GM15510 (cell line): ENCODE data around the gene CDK14.

ENCODE experiments used
- POLR2A ChIP-seq: IDR thresholded peaks from 3 replicates; pipeline ENCODE4 v1.6.1; 2011; ENCODE audit warnings: borderline replicate concordance; ENCODE audit not compliant: insufficient read length; ENCODE audit errors: extremely low read depth

The CDK14 gene

DNA sequence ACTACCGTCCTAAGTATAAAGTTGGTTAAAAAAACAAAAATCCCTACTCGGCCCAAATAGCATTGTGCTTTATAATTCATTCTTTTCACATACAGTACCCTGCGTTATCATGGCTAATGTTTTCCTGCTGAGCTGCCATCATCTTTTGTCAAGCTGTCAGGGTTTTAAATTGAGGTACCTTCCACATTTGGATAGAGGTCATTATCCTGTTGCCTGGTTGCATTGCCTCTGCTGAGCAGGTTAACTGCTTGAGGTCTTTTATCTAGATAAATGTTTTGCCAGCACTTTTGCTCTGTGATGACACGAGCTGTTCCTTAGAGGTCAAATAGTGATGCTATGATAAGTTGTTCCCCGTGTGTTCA lies 573.7 kb downstream of the CDK14 start:
- no peak for TF ChIP-seq POLR2A

DNA sequence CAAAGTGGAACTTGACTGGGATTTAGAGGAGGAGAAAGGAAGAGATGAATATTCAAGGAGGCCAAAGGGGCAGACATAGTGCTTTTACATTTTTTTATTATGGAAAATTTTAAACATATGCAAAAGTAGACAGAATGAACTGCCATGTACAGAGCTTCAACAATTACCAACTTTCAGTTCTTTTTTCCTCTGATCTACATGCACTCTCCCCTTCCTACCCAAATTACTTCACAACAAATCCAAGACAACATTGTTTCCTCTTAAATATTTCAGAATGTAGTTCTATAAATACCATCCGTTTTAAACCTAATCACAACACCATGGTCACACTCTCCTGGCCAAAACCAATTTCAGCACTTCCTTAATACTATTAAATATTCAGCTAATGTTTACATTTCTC lies 584.6 kb downstream of the CDK14 start:
- no peak for TF ChIP-seq POLR2A

DNA sequence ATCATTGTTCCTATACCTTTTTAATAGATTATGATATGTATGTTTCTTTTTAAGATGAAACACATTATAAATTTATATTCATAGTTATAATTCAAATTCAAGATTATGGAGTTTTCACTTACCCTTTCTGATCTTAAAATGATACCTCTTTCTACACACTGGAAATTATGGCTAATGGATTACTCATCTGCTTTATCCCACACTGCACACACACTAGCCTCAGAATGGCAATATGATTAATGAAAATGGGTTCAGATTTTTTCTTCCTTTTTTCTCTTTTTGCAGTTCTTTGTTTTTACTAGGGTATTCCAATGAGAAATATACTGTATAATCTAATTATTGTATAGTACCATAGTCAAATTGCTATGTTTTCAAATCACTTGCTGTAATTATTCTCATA lies 585.8 kb downstream of the CDK14 start:
- no peak for TF ChIP-seq POLR2A

DNA sequence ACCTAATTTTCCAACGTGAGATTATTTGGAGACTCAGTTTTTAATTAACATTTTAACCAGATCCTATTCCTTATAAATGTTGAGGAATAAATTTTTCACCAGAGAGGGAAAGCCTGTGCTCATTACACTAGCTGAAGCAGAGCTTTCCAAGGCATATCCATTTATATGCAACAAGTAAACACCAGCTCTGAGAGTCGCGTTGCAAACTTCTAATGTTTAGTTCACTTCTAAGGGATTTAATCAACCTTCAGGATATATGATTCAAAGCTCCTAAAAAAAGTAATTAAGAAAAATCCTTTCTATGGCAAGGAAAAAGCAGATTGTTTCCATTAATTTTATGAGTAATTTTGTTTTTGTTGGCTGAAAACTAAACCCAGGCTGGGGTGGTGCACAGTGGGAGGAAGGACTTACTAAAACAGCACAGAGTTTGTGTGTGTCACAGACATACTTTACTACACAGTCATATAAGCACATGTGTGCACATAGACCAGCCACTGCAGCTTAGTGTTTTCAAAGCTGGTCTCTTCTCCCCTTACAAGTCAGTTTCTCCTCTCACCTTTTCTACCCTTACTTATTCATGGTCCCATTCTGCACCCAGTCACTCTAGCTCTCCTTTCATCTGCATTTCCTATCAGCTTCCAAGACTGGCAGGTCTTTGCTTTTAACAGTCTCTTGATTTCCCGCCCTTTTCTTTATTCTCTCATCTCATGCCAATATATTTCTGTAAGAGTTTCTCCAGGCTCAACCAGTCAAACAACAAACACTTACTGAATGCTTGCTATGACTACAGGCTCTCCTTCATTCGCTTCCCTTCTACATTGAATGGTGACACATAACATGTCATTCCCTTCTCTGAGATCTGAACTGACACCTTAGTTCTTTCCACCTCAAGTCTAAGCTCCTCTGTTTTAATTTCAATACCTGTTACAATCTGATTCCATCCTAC lies 587.0 kb downstream of the CDK14 start:
- TF ChIP-seq POLR2A = no peak

DNA sequence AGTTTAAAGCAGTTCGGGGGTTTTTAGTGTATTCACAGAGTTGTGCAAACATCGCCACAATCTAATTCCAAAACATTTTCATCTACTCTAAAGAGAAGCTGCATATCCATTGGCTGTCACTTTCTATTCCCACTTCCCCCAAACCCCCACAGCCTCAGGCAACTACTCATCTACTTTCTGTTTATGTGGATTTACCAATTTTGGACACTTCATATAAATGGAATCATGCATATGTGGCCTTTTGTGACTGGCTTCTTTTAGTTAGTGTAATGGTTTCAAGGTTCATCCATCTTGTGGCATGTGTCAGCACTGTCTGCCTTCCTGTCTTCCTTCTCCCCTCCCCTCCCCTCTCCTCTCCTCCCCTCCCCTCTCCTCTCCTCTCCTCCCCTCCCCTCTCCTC lies 589.6 kb downstream of the CDK14 start:
- no peak for TF ChIP-seq POLR2A

DNA sequence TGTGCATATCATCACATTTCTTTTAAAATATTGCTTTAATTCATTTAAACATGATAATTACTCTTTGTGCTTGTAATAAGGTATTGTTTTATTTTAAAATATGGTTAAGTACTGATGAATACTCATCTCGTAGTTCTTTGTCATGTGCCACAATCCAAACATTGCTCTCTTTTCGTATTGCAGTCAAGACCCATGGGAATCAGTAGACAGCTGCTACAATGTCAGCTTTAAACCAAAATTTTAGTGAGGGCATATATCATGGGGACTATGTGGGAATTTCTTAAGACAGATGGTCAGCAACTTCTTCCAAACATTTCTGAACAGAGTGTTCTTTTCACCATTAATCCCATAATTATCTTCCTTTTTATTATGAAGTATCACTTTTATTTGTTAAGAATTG lies 590.9 kb downstream of the CDK14 start:
- TF ChIP-seq POLR2A = no peak

DNA sequence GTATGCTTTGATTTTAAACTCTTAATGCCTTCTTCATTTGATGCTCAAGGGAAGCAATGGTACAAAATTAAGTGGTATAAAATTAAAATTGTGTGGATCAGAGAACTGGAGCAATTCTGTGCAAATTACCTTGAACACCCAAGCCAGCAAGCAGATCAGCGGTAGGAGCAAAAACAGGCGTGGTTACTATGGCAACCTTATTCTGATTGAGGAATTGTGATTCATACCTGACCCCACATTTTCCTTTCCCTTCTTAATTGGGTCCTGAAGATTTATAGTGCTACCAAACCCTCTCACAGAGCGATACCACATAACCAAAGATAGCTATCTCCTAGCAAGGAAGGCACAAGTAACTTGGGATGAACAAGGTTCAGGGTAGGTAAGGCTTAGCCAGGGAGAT lies 595.6 kb downstream of the CDK14 start:
- no peak for TF ChIP-seq POLR2A

DNA sequence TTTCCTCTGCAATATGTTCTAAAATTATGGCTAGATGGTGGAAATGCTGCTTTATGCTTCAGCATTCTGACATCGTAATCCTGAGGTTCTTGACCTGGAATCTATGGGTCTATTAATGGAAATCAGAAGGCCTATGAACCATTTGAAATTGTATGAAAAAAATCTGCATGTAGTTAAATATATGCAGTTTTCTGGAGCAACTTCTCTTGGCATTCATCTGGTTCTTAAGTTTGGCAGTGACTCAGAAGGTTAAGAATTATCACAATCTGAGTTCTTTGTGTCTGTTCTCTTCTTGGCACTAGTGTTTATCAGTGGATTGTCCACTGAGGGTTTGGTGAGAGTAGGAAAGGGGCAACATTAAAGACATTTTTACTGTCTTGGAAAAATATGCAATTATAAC lies 597.0 kb downstream of the CDK14 start:
- TF ChIP-seq POLR2A = no peak

DNA sequence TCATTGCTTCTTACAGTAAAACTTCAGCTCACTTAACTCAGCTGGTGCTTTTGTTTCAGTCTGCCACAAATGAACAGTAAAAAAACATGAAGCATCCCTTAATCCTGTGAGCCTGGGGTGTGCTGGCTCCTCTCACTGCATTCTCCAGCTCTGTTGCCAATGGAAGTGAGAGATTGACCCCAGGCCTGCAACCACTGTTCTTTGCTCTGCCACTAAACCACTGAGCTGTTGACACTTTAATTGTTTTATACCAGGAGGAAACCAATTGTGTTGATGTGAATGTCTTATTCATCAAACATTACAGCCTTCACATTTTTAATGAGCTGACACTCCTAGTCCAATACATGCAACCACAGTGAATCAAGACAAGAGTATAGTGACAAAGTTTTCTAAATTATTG lies 598.7 kb downstream of the CDK14 start:
- TF ChIP-seq POLR2A = no peak

DNA sequence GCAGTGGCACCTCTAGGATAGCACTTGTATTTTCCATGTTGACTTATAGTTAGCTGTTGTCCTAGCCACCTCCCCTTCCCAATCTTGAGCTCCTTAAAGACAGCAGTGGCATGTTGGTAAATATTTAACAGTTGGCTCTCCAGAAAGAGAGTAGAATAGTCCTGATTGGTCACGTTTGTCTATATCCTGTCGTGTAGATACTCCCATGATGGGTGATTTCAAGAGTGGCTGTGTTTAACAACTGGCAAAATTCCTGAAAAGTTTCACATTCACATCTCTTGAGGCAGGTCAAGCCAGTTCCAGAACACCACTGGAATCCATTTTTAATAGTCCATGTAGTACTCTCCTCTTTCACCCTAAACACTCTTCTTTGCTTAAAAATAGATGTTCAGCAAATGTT lies 599.9 kb downstream of the CDK14 start:
- no peak for TF ChIP-seq POLR2A

DNA sequence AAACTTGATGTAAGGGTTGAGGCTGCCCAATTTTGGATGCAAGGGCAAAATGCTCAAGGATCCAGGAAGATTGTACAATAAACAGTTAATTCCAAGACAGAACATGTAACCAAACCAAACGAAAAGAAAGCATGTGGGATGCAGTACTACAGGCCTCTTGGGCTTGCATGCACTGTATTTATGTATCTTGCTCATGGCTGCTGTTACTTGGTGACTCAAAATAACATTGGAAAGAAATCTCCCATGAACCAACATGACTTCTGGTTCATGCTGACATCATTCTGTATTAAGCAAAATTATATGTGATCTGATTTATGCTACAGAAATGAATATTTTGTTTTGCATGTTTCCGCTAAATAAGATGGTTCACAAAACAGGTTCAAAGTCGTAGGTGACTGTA lies 602.2 kb downstream of the CDK14 start:
- no peak for TF ChIP-seq POLR2A

DNA sequence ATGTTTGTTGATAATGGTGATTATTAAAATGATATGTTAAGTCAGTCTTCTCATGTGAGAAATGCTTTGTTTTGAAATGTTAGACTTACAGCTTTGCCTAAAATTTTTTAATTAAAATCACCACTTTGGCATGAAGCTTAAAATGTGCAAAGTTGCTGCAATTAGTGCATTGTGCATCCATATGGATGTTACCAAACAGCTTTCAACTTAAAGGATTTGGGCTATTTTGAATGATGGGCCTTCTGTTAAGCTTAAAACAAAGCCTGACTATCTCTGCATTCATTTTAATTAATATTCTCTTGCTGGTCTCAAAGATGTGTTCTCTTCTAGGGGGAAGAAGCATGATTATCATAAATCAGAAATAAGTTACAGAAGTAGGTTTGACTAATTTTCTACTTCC lies 603.5 kb downstream of the CDK14 start:
- no peak for TF ChIP-seq POLR2A

DNA sequence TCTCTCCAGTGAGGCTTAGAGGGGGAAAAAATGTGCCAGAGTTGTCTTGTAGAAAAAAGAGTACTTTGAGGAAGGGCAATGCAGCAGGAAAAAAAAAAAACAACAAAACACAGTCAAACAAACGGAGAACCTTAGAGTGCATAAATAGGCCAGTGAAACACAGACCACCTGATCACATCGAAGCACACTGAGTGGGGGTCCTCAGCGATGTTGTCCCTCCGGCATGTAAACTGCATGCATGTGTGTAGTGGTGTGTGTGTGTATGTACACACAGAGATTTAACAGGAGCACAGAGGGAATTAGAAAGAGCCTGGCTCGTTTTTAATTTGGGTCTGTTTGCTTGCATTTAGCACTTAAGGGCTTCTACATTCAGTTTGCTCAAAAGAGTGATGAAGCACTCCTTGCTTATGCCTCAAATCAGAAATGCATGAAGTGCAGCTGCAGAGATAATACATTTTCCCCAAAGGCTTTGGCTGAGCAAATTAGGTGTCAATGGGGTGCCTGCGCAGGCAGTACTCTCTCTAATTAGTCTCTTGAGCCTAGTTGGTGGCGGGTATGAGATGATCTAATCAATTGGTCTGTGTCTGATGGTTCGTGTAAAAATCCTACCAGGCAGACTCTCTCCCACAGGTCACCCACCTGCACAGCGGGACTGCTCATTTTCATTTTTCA lies 605.5 kb downstream of the CDK14 start:
- no peak for TF ChIP-seq POLR2A

DNA sequence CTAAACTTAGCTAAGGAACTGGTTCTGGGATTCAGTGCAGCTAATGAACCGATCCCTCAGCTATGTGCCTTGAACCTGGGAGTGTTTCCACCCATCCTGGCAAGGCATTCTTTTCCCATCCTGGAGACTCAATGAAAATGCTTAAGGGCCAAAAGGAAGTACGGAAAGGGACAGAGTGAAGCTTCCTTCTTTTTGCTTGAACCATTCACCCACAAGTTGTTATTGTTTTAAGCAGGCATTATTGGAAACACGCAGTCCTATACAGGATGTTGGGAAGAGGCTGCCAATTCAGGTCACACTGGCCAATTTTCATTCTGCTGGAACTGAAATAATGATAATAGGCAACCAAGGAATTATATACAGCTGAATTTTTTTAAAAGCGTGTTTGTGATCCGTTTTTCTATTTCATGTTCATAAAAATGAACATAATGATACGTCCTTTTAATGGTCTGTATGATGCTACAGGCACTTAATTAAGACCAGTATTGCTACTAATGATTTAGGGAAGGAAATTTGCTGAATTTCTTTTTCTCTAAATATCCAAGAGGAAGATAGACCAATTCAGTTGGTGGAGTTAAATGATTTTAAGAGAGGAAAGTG lies 610.3 kb downstream of the CDK14 start:
- no peak for TF ChIP-seq POLR2A

DNA sequence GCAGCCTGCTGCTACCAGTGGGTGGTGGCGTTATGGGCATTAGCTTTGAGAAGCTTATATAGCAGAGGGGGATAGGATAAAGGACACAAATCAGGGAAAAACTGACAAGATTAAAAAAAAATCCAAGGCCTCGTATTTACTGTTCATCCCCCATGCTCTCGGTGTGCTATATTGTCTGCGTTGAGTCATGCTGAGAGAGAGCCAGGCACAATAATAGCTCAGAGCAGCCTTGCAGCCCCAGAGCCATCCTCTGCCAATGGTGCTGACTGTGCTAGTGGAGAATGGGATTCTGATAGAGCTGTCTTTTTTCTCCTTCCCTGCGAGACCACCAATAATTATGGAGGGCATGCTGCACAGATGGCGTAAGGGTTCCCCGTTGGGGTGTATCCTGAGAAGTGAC lies 616.5 kb downstream of the CDK14 start:
- no peak for TF ChIP-seq POLR2A

DNA sequence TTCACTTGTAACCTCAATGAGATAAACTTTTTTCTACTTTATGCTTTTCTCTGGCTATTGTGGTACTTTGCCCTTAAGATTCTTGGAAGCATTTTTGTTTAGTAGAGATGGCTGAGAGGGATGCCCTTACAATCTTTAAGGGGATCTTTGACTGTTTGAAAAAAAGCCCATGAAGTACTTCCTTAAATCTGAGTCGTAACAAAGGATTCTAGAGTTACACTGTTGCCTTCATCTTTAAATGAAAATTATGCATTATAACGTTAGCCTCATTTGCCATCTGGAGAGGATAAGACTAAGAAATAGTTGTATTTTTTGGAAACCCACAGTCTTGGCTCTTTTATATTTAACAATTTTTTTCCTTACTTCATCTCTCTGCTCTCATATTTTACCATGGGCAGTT lies 630.3 kb downstream of the CDK14 start:
- no peak for TF ChIP-seq POLR2A
